HG03097 (cell line): ENCODE results near the gene POLD1.

Source experiments
- ATAC-seq: cut with Tn5 transposase; IDR thresholded peaks from one replicate; pipeline ENCODE4 v1.9.1; 2021; ENCODE audit not compliant: unreplicated experiment, low FRiP score

Gene POLD1

GRCh38 chr19:50460161-50460765, 76.1 kb downstream of the POLD1 start:
- ATAC-seq: peak; percentile 54

GRCh38 chr19:50461066-50461875, 77.1 kb downstream of the POLD1 start:
- ATAC-seq: peak; percentile 49

- no peak for ATAC-seq
Measured at GRCh38 chr19:50462970-50463369, 78.8 kb downstream of the POLD1 start.

- no peak for ATAC-seq
Measured at GRCh38 chr19:50464348-50464747, 80.2 kb downstream of the POLD1 start.

GRCh38 chr19:50465000-50465399, 80.9 kb downstream of the POLD1 start:
- no peak for ATAC-seq

GRCh38 chr19:50465986-50466705, 82.0 kb downstream of the POLD1 start:
- no peak for ATAC-seq

GRCh38 chr19:50466706-50467039, 82.5 kb downstream of the POLD1 start:
- no peak for ATAC-seq

- no peak for ATAC-seq
Measured at GRCh38 chr19:50467566-50467965, 83.4 kb downstream of the POLD1 start.
